ENCODE results near the gene TSPAN4.

- TF ChIP-seq CTCF (IDR thresholded peaks at IDR 0.05) (no peak), EP300 (IDR thresholded peaks at IDR 0.05; ENCODE audit: low read depth) (no peak)
Observed at GRCh38 chr11:849951-850774, 7.5 kb downstream of the TSPAN4 start.
